ENCODE data around the gene ONECUT2. TPM values are rescaled to one million over a fixed set of nuclear protein-coding genes. Genes with fewer than 3 reads are reported as not detected.

Gene ONECUT2
- total and polyA plus RNA-seq, 2 experiments from 2014 or later: 0.82 to 1.7 TPM

DNA sequence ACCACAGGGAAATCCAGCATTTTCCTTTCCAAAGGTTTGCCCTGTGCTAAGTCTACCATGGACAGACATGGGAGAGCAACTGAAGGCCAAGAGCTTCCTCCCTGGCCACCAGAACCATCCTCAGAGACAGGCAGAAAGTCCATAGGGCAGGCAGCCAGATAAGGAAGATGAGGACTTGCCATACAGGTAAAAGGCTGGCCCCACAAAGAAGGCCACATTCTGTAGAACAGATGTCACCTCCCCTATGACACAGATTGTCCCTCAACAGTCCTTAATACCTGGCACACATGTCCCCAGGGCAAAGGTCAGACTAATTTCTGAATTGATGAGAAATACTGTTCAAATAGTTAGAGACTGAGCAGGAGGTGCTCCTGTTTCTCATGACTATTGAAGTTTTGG is 99.3 kb downstream of the ONECUT2 start (continued):
- TF ChIP-seq, protein P1, sequence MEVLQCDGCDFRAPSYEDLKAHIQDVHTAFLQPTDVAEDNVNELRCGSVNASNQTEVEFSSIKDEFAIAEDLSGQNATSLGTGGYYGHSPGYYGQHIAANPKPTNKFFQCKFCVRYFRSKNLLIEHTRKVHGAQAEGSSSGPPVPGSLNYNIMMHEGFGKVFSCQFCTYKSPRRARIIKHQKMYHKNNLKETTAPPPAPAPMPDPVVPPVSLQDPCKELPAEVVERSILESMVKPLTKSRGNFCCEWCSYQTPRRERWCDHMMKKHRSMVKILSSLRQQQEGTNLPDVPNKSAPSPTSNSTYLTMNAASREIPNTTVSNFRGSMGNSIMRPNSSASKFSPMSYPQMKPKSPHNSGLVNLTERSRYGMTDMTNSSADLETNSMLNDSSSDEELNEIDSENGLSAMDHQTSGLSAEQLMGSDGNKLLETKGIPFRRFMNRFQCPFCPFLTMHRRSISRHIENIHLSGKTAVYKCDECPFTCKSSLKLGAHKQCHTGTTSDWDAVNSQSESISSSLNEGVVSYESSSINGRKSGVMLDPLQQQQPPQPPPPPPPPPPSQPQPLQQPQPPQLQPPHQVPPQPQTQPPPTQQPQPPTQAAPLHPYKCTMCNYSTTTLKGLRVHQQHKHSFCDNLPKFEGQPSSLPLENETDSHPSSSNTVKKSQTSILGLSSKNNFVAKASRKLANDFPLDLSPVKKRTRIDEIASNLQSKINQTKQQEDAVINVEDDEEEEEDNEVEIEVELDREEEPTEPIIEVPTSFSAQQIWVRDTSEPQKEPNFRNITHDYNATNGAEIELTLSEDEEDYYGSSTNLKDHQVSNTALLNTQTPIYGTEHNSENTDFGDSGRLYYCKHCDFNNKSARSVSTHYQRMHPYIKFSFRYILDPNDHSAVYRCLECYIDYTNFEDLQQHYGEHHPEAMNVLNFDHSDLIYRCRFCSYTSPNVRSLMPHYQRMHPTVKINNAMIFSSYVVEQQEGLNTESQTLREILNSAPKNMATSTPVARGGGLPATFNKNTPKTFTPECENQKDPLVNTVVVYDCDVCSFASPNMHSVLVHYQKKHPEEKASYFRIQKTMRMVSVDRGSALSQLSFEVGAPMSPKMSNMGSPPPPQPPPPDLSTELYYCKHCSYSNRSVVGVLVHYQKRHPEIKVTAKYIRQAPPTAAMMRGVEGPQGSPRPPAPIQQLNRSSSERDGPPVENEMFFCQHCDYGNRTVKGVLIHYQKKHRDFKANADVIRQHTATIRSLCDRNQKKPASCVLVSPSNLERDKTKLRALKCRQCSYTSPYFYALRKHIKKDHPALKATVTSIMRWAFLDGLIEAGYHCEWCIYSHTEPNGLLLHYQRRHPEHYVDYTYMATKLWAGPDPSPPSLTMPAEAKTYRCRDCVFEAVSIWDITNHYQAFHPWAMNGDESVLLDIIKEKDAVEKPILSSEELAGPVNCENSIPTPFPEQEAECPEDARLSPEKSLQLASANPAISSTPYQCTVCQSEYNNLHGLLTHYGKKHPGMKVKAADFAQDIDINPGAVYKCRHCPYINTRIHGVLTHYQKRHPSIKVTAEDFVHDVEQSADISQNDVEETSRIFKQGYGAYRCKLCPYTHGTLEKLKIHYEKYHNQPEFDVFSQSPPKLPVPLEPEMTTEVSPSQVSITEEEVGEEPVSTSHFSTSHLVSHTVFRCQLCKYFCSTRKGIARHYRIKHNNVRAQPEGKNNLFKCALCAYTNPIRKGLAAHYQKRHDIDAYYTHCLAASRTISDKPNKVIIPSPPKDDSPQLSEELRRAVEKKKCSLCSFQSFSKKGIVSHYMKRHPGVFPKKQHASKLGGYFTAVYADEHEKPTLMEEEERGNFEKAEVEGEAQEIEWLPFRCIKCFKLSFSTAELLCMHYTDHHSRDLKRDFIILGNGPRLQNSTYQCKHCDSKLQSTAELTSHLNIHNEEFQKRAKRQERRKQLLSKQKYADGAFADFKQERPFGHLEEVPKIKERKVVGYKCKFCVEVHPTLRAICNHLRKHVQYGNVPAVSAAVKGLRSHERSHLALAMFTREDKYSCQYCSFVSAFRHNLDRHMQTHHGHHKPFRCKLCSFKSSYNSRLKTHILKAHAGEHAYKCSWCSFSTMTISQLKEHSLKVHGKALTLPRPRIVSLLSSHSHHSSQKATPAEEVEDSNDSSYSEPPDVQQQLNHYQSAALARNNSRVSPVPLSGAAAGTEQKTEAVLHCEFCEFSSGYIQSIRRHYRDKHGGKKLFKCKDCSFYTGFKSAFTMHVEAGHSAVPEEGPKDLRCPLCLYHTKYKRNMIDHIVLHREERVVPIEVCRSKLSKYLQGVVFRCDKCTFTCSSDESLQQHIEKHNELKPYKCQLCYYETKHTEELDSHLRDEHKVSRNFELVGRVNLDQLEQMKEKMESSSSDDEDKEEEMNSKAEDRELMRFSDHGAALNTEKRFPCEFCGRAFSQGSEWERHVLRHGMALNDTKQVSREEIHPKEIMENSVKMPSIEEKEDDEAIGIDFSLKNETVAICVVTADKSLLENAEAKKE (CRISPR knock-in tag; IDR thresholded peaks at IDR 0.05): no peak
- TF ChIP-seq CREB1 (CRISPR knock-in tag; IDR thresholded peaks at IDR 0.05; ENCODE audit: low read depth) (no peak), NANOG (IDR thresholded peaks at IDR 0.05; ENCODE audit: borderline replicate concordance) (no peak), ETS1 (IDR thresholded peaks at IDR 0.05) (no peak)

DNA sequence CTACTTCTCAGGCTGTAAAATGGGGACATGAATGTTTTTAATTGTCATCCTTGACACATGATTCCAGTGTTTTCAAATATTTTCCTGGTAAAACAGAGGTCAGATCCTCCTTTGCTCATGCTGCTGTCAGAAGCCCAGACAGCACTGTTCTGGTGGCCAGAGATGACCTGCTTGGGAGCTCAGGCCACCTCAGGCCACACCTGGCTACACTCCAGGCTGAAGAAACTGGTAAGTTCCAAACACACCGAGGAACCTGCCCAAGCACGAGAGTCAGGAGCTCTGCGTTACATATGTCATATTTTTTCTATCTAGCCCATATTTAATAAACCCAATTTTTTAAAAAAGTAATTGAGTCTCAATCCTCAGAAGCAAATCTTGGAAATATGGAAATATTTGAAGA is 103.4 kb downstream of the ONECUT2 start:
- DNase-seq (ENCODE audit: low spot score) (no peak), ATAC-seq (no peak)
- Histone ChIP-seq H3K27me3 (ENCODE audit: insufficient read depth) (no peaks in the 10 kb centered on the region), H3K79me2 (replicated peaks; ENCODE audit: insufficient read depth) (no peaks in the 10 kb centered on the region), H3K4me1 (ENCODE audit: insufficient read depth) (peaks cover 9% of the 10 kb centered on the region; the same call in 1 of the 2 replicates), H3K4me2 (no peak overlapping the region), H2AFZ (no peak overlapping the region), H3K27ac (ENCODE audit: low read depth) (no peak overlapping the region), H3K4me3 (no peak overlapping the region), H4K20me1 (replicated peaks; ENCODE audit: insufficient read depth) (no peaks in the 10 kb centered on the region), H3F3A (replicated peaks; ENCODE audit: low read depth) (no peaks in the 10 kb centered on the region), H3K36me3 (ENCODE audit: insufficient read depth) (no peaks in the 10 kb centered on the region), H3K9me2 (ENCODE audit: insufficient read depth) (no peaks in the 10 kb centered on the region; the same call in 1 of the 2 replicates)
- Mint-ChIP-seq H3K27ac (no peak overlapping the region), H3K4me3 (no peak overlapping the region), H3K9me3 (no peaks in the 10 kb centered on the region), H3K4me1 (peaks cover 23% of the 10 kb centered on the region), H3K36me3 (ENCODE audit: low read depth) (no peaks in the 10 kb centered on the region), H3K27me3 (ENCODE audit: insufficient read depth, low read depth, poor library complexity) (peaks cover 2% of the 10 kb centered on the region)
- no peak for TF ChIP-seq CREB1 (CRISPR knock-in tag; IDR thresholded peaks at IDR 0.05; ENCODE audit: low read depth)
- TF ChIP-seq, protein P2, sequence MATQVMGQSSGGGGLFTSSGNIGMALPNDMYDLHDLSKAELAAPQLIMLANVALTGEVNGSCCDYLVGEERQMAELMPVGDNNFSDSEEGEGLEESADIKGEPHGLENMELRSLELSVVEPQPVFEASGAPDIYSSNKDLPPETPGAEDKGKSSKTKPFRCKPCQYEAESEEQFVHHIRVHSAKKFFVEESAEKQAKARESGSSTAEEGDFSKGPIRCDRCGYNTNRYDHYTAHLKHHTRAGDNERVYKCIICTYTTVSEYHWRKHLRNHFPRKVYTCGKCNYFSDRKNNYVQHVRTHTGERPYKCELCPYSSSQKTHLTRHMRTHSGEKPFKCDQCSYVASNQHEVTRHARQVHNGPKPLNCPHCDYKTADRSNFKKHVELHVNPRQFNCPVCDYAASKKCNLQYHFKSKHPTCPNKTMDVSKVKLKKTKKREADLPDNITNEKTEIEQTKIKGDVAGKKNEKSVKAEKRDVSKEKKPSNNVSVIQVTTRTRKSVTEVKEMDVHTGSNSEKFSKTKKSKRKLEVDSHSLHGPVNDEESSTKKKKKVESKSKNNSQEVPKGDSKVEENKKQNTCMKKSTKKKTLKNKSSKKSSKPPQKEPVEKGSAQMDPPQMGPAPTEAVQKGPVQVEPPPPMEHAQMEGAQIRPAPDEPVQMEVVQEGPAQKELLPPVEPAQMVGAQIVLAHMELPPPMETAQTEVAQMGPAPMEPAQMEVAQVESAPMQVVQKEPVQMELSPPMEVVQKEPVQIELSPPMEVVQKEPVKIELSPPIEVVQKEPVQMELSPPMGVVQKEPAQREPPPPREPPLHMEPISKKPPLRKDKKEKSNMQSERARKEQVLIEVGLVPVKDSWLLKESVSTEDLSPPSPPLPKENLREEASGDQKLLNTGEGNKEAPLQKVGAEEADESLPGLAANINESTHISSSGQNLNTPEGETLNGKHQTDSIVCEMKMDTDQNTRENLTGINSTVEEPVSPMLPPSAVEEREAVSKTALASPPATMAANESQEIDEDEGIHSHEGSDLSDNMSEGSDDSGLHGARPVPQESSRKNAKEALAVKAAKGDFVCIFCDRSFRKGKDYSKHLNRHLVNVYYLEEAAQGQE (IDR thresholded peaks at IDR 0.05; ENCODE audit: unreplicated experiment): no peak
- TF ChIP-seq ZNF331 (CRISPR knock-in tag; IDR thresholded peaks at IDR 0.05; ENCODE audit: low read depth): no peak
- no peak for TF ChIP-seq EZH2 (IDR thresholded peaks at IDR 0.05; ENCODE audit: low read depth, unreplicated experiment)
- TF ChIP-seq ZNF114 (CRISPR knock-in tag; IDR thresholded peaks at IDR 0.05): no peak
- TF ChIP-seq CTCF (conservative IDR thresholded peaks at IDR 0.05; ENCODE audit: low read depth in 2 of 2): no peak
